LNCAP (cell line): ENCODE measurements around the gene ARRB2.

Source experiments
- TF ChIP-seq, protein P1 (sequence below): fragments of 450-650 bp; IDR thresholded peaks from 2 replicates; pipeline ENCODE4 v1.5.1; 2017; ENCODE audit warnings: mild to moderate bottlenecking

The ARRB2 gene

DNA sequence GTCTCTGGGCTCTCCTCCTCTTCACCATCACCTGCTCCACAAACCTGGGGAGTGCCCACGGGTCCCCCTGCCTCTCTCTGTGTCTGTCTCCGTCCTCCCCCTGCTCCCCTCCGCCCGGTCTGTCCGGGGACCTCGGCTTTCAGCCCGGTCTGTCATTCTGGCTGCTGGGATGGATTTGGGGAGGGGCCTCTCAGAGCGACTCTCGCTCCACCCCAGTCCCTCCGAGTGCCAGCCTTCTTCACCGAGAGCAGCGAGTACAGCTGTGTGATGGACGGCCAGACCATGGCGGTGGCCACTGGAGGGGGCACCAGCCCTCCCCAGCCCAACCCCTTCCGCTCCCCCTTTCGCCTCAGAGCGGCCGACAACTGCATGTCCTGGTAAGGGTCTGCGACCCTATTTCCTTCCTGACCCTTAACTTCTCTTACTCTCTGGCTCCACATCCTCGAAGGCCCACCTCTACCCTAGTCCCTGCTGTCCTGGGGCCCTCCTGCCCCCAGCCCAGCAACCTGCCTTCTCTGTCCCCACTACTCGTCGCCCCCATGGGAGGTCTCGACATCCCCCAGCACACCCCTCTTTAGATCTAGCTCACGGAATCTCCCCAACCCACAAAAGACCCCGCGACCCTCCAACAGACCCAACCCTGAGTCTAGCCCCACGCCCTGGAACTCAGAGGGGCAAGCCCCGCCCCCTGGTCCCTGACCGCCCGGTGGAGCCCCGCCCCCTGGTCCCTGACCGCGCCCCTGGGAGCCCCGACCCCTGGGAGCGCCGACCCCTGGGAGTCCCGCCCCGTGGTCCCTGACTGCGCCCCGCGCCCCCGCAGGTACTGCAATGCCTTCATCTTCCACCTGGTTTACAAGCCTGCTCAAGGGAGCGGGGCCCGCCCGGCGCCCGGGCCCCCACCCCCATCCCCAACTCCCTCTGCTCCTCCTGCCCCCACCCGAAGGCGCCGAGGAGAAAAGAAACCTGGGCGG is 34.9 kb downstream of the ARRB2 start:
- TF ChIP-seq, protein P1, sequence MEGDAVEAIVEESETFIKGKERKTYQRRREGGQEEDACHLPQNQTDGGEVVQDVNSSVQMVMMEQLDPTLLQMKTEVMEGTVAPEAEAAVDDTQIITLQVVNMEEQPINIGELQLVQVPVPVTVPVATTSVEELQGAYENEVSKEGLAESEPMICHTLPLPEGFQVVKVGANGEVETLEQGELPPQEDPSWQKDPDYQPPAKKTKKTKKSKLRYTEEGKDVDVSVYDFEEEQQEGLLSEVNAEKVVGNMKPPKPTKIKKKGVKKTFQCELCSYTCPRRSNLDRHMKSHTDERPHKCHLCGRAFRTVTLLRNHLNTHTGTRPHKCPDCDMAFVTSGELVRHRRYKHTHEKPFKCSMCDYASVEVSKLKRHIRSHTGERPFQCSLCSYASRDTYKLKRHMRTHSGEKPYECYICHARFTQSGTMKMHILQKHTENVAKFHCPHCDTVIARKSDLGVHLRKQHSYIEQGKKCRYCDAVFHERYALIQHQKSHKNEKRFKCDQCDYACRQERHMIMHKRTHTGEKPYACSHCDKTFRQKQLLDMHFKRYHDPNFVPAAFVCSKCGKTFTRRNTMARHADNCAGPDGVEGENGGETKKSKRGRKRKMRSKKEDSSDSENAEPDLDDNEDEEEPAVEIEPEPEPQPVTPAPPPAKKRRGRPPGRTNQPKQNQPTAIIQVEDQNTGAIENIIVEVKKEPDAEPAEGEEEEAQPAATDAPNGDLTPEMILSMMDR = no peak

DNA sequence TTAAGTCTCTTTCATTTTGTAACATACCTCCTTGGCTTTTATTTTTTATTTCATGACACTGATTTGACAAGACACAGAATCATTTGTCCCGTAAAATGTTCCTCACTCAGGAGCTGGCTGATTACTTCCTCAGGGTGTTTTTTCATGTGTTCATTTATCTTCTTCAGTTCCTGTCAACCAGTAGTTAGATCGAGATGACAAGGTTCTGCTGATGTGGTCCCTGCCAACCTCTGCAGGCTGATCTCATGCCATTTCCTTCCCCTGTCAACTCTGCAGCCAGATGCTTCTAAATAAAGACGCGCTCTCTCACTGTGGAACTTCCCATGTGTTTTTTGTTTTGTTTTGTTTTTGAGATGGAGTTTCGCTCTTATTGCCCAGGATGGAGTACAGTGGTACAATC is 37.4 kb downstream of the ARRB2 start:
- TF ChIP-seq, protein P1 = no peak

DNA sequence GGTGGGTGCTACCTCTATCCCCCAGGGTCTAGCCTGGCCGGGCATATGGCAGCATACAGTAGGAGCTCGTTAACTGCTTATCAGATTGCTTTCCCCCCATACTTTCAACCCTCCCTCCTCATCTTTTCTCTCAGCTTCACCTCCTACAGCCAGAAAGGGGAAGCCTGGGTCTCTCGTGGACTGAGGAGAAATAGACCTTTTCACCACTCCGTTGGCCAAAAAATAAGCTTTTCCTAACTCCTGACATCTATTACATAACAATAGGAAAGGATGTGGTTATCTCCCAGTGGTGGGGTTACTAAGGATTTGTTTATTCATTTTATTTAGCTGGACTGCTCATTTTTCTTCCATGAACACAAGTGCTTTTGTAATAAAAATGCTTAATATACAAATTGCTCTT is 38.3 kb downstream of the ARRB2 start:
- TF ChIP-seq, protein P1 = no peak

DNA sequence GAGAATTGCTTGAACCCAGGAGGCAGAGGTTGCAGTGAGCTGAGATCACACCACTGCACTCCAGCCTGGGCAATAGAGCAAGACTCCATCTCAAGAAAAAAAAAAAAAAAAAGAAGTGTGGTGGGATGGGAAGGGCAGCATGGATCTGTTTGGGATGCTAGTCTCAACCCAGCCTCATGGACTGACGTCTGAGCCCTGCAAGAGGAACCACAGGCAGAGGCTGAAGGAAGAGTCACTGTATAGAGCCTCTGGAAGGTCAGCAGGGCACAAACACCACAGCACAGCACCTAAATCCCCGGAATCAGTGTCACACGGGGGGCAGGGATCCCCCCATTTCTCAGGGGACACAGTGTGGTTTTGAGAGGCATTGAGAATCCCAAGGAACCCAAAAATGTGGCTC is 40.2 kb downstream of the ARRB2 start:
- TF ChIP-seq, protein P1 = no peak

DNA sequence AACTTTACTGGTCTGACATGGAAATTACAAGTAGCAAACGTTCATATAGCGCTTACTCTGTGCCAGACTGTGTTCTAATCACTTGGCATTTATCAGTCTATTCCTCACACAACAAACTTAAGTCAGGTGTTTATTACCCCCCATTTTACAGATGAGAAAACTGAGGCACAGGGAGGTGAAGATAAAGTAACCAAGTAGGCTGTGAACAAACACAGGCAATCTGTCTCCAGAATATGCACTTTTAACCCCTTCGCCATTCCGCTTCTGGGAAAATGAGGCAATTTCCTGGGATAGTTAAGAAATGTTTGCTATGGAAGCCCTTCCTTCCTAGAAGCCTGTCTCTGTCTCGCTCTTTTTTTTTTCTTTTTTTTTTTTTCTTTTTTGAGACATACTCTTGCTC is 41.5 kb downstream of the ARRB2 start:
- TF ChIP-seq, protein P1 = no peak

DNA sequence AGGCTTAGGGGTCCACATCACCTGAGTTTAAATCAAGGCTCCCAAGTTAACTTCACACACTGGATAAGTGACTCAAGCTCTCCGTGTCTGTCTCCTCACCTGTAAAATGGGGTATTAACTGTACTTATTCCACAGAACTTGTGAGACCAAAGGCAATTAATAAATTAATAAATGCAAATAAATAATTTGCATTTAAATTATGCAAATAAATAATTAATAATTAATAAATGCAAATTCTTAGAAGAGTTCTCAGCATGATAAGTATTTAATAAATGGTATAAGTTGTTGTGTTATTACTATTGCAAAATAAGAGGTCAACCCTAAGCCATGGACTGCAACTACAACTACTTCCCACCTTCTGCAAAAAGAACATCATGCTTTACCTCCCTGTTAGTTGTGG is 43.0 kb downstream of the ARRB2 start:
- TF ChIP-seq, protein P1 = no peak

DNA sequence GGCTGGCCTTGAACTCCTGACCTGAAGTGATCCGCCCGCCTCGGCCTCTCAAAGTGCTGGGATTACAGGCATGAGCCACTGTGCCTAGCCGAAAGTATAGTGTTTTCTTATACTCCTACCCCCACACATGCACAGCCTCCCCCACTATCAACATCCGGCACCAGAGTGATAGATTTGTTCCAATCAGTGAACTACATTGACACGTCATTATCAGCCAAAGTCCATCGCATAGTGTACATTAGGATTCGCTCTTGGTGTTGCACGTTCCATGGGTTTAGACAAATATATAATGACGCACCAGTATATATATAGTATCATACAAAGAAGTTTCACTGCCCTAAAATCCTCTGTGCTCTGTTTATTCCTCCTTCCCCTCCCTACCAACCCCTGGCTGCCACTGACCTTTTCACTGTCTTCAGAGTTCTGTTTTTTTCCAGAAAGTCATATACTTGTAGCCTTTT is 49.4 kb downstream of the ARRB2 start:
- TF ChIP-seq, protein P1 = no peak
